ENCODE data around the gene ZAR1L. TPM values are rescaled to one million over a fixed set of nuclear protein-coding genes. Genes with fewer than 3 reads are reported as not detected.

Gene ZAR1L
- total RNA-seq, 4 donors from 2014 or later: not detected

DNA sequence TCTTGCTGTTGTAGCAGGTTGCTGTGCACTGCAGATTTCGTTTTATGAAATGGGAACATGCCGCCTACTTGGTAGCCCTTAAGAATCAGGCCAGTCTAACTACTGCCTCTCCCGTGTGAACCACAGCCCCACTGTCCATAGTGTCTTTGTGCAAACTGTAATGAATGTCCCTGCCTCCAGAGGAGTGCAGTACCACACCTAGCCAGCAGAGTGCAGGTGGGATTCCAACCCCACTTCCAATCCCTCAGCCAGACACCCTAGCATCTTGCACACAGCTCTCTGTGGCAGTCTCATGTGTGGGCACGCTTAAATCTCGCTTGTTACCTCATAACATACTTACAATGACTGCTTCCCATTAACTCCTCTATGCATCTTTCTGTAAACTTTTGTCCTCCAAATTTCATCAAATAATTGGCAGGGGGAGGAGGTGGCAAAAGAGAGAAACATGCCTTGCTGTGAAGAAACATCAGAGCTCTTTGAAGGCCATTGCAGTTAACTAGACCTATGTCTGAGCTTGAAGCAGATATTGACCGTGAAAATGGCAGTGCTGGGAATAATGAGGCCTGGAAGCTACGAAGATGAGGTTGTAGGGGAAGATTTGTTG is 47.2 kb downstream of the ZAR1L start:
- no peak for TF ChIP-seq EP300 (IDR thresholded peaks at IDR 0.05; ENCODE audit: low read depth)
- TF ChIP-seq, protein P1, sequence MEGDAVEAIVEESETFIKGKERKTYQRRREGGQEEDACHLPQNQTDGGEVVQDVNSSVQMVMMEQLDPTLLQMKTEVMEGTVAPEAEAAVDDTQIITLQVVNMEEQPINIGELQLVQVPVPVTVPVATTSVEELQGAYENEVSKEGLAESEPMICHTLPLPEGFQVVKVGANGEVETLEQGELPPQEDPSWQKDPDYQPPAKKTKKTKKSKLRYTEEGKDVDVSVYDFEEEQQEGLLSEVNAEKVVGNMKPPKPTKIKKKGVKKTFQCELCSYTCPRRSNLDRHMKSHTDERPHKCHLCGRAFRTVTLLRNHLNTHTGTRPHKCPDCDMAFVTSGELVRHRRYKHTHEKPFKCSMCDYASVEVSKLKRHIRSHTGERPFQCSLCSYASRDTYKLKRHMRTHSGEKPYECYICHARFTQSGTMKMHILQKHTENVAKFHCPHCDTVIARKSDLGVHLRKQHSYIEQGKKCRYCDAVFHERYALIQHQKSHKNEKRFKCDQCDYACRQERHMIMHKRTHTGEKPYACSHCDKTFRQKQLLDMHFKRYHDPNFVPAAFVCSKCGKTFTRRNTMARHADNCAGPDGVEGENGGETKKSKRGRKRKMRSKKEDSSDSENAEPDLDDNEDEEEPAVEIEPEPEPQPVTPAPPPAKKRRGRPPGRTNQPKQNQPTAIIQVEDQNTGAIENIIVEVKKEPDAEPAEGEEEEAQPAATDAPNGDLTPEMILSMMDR (IDR thresholded peaks at IDR 0.05): peak; percentile 49 to 74 (median 66)
- peak; percentile 61 for DNase-seq
- H3K36me3 ChIP-seq: peaks cover 0 to 21% (median 0%) of the 10 kb centered on the region in 4 donors

GRCh38 chr13:32266130-32266529 is 49.0 kb downstream of the ZAR1L start:
- H3K9me3 ChIP-seq: no peaks in the 10 kb centered on the region
- H3K4me1 ChIP-seq: peaks cover 0 to 11% (median 0%) of the 10 kb centered on the region in 4 donors
- H3K36me3 ChIP-seq: peaks cover 0 to 22% (median 0%) of the 10 kb centered on the region in 4 donors
- H3K27ac ChIP-seq: no peak overlapping the region
- H3K4me3 ChIP-seq: no peak overlapping the region
- no peaks in the 10 kb centered on the region for H3K27me3 ChIP-seq
- intact Hi-C loops (cut with DNase I; ENCODE audit: low total_unique reads): no loop called here
- in situ Hi-C loops (cut with MboI; ENCODE audit: low pct_ligation_motif_present in 1 of 4, low pct_unique_long_range_greater_than_20kb in 1 of 4, low sequenced_read_pairs in 3 of 4): no loop called here
- TF ChIP-seq, protein P1 (IDR thresholded peaks at IDR 0.05): no peak
- TF ChIP-seq EP300 (IDR thresholded peaks at IDR 0.05; ENCODE audit: low read depth) (no peak), POLR2A (IDR thresholded peaks at IDR 0.05) (no peak), POLR2AphosphoS5 (IDR thresholded peaks at IDR 0.05) (no peak)
- DNase-seq: no peak
- WGBS, 2 donors (ENCODE audit: low coverage in 1 of 2): 82 to 91% methylated on average over 1 of the region's 1 CpG

More for the DNA sequence above, 47.2 kb downstream of the ZAR1L start:
- Histone ChIP-seq H3K27ac (no peak overlapping the region), H3K4me1 (no peaks in the 10 kb centered on the region), H3K9me3 (no peaks in the 10 kb centered on the region), H3K4me3 (no peak overlapping the region), H3K27me3 (no peaks in the 10 kb centered on the region)
- intact Hi-C loops (cut with DNase I; ENCODE audit: low total_unique reads): no loop called here
- WGBS, 2 donors (ENCODE audit: low coverage in 1 of 2): 73 to 77% methylated on average over 4 to 7 of the region's 7 CpGs
- in situ Hi-C loops (cut with MboI; ENCODE audit: low pct_ligation_motif_present in 1 of 4, low pct_unique_long_range_greater_than_20kb in 1 of 4, low sequenced_read_pairs in 3 of 4): no loop called here

DNA sequence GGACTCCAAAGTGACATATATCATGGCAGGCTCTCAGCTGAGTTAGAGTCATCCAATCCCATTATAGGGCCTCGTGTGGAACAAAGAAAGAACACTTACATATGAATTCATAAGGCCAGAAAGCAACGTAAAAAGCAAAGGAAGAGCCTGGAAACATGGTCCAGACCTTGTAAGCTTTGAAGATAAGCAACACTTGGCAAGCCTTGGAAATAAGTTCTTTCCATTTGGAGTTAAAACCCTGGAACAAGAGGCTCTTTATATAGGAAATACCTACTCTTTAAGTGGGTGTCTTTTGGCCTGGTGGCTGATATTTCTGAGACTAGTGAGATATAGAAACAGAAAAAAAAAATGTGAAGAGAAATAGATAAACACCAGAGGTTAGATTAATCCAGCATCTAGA is 49.4 kb downstream of the ZAR1L start:
- H3K4me1 ChIP-seq: peaks cover 0 to 15% (median 0%) of the 10 kb centered on the region in 4 donors
- intact Hi-C loops (cut with DNase I; ENCODE audit: low total_unique reads) (no loop called here), in situ Hi-C loops (cut with MboI; ENCODE audit: low pct_ligation_motif_present in 1 of 4, low pct_unique_long_range_greater_than_20kb in 1 of 4, low sequenced_read_pairs in 3 of 4) (no loop called here)
- no peak for TF ChIP-seq EP300 (IDR thresholded peaks at IDR 0.05; ENCODE audit: low read depth)
- TF ChIP-seq POLR2A (IDR thresholded peaks at IDR 0.05): no peak
- TF ChIP-seq, protein P1 (IDR thresholded peaks at IDR 0.05): no peak
- TF ChIP-seq POLR2AphosphoS5 (IDR thresholded peaks at IDR 0.05): no peak
- DNase-seq: no peak
- WGBS, 2 donors (ENCODE audit: low coverage in 1 of 2): 40 to 62% methylated on average over 2 of the region's 2 CpGs
- H3K4me3 ChIP-seq: no peak overlapping the region
- no peak overlapping the region for H3K27ac ChIP-seq
- peaks cover 0 to 22% (median 0%) of the 10 kb centered on the region in 4 donors for H3K36me3 ChIP-seq
- no peaks in the 10 kb centered on the region for H3K9me3 ChIP-seq
- no peaks in the 10 kb centered on the region for H3K27me3 ChIP-seq

DNA sequence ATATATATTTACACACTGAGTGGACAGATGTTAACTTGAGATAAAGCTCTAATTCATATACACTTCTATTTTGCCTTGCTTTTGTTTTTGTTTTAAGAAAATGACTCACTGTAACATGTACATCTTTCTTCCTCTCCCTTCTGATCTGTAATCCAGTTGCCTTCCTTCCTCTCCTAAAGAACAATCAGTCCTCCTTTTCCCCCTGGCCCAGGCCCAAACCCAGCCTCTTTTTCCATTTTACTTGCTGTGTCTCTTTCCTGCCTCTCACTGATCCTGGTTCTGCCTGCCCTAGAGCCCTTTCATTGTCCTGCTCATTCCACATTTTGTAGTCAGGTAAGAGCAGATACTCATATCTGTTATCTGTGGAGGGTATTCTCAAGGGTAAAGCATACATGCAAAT is 50.8 kb downstream of the ZAR1L start:
- Histone ChIP-seq H3K4me3 (no peak overlapping the region), H3K27me3 (no peaks in the 10 kb centered on the region), H3K9me3 (no peaks in the 10 kb centered on the region), H3K36me3 (peaks cover 0 to 22% (median 0%) of the 10 kb centered on the region in 4 donors), H3K4me1 (peaks cover 0 to 15% (median 0%) of the 10 kb centered on the region in 4 donors), H3K27ac (peak overlapping the region in 1 of 4 donors; percentile 33)
- in situ Hi-C loops (cut with MboI; ENCODE audit: low pct_ligation_motif_present in 1 of 4, low pct_unique_long_range_greater_than_20kb in 1 of 4, low sequenced_read_pairs in 3 of 4) (no loop called here), intact Hi-C loops (cut with DNase I; ENCODE audit: low total_unique reads) (no loop called here)
- TF ChIP-seq POLR2AphosphoS5 (IDR thresholded peaks at IDR 0.05) (no peak), POLR2A (IDR thresholded peaks at IDR 0.05) (no peak), EP300 (IDR thresholded peaks at IDR 0.05; ENCODE audit: low read depth) (no peak)
- TF ChIP-seq, protein P1 (IDR thresholded peaks at IDR 0.05): no peak
- DNase-seq: peak; percentile 27

Measured in transverse colon (tissue), 4 donors.